ENCODE data around the gene SERINC2. TPM values are rescaled to one million over a fixed set of nuclear protein-coding genes. Genes with fewer than 3 reads are reported as not detected.
"Not testable (repeated sequence)": the region's sequence is repeated elsewhere in the genome, so short reads cannot be mapped to it uniquely, and the experiment has no call there.

SERINC2 gene
- total RNA-seq, 1 donor from 2014 or later = 32.3 TPM

DNA sequence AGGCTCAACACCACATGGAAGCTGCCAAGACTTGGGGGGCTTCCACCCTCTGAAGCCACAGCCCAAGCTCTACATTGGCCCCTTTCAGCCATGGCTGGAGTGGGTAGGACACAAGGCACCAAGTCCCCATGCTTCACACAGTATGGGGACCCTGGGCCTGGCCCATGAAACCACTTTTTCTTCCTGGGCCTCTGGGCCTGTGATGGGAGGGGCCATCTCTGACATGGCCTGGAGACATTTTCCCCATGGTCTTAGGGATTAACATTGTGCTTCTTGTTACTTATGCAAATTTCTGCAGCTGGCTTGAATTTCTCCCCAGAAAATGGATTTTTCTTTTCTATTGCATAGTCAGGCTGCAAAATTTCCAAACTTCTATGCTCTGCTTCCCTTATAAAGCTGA lies 60.5 kb downstream of the SERINC2 start:
- DNase-seq; H3K27ac ChIP-seq; ATAC-seq; H3K9me3 ChIP-seq; intact Hi-C loops (cut with DNase I); H3K4me1 ChIP-seq; H3K36me3 ChIP-seq; H3K4me3 ChIP-seq; H3K27me3 ChIP-seq (ENCODE audit: low read depth): not testable (repeated sequence)

- ATAC-seq; H3K36me3 ChIP-seq; H3K27me3 ChIP-seq (ENCODE audit: low read depth); H3K4me1 ChIP-seq; DNase-seq; H3K27ac ChIP-seq; H3K4me3 ChIP-seq; intact Hi-C loops (cut with DNase I); H3K9me3 ChIP-seq: not testable (repeated sequence)
These were observed 61.6 kb downstream of the SERINC2 start for GRCh38 chr1:31474567-31474966.

GRCh38 chr1:31476891-31477846 lies 64.2 kb downstream of the SERINC2 start:
- H3K36me3 ChIP-seq = no peaks in the 10 kb centered on the region
- no peaks in the 10 kb centered on the region for H3K27me3 ChIP-seq (ENCODE audit: low read depth)
- intact Hi-C loops (cut with DNase I) = no loop called here
- no peak overlapping the region for H3K4me3 ChIP-seq
- ATAC-seq (no peak), DNase-seq (no peak)
- H3K4me1 ChIP-seq = no peaks in the 10 kb centered on the region
- TF ChIP-seq, protein P1, sequence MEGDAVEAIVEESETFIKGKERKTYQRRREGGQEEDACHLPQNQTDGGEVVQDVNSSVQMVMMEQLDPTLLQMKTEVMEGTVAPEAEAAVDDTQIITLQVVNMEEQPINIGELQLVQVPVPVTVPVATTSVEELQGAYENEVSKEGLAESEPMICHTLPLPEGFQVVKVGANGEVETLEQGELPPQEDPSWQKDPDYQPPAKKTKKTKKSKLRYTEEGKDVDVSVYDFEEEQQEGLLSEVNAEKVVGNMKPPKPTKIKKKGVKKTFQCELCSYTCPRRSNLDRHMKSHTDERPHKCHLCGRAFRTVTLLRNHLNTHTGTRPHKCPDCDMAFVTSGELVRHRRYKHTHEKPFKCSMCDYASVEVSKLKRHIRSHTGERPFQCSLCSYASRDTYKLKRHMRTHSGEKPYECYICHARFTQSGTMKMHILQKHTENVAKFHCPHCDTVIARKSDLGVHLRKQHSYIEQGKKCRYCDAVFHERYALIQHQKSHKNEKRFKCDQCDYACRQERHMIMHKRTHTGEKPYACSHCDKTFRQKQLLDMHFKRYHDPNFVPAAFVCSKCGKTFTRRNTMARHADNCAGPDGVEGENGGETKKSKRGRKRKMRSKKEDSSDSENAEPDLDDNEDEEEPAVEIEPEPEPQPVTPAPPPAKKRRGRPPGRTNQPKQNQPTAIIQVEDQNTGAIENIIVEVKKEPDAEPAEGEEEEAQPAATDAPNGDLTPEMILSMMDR (IDR thresholded peaks at IDR 0.05) = no peak
- H3K27ac ChIP-seq = no peak overlapping the region
- H3K9me3 ChIP-seq = no peaks in the 10 kb centered on the region

- DNase-seq (no peak), ATAC-seq (no peak)
- no peaks in the 10 kb centered on the region for H3K9me3 ChIP-seq
- TF ChIP-seq, protein P1 (IDR thresholded peaks at IDR 0.05) = no peak
- no peaks in the 10 kb centered on the region for H3K4me1 ChIP-seq
- no peak overlapping the region for H3K27ac ChIP-seq
- H3K27me3 ChIP-seq (ENCODE audit: low read depth) = no peaks in the 10 kb centered on the region
- no peaks in the 10 kb centered on the region for H3K36me3 ChIP-seq
- intact Hi-C loops (cut with DNase I) = no loop called here
- H3K4me3 ChIP-seq = no peak overlapping the region
These were observed 65.2 kb downstream of the SERINC2 start for GRCh38 chr1:31478167-31478566.

GRCh38 chr1:31479811-31480210 lies 66.8 kb downstream of the SERINC2 start:
- no peaks in the 10 kb centered on the region for H3K27me3 ChIP-seq (ENCODE audit: low read depth)
- intact Hi-C loops (cut with DNase I) = no loop called here
- DNase-seq (no peak), ATAC-seq (no peak)
- no peaks in the 10 kb centered on the region for H3K36me3 ChIP-seq
- H3K27ac ChIP-seq = no peak overlapping the region
- peaks cover 7% of the 10 kb centered on the region for H3K4me1 ChIP-seq
- no peaks in the 10 kb centered on the region for H3K9me3 ChIP-seq
- H3K4me3 ChIP-seq = no peak overlapping the region
- TF ChIP-seq, protein P1 (IDR thresholded peaks at IDR 0.05) = no peak

DNA sequence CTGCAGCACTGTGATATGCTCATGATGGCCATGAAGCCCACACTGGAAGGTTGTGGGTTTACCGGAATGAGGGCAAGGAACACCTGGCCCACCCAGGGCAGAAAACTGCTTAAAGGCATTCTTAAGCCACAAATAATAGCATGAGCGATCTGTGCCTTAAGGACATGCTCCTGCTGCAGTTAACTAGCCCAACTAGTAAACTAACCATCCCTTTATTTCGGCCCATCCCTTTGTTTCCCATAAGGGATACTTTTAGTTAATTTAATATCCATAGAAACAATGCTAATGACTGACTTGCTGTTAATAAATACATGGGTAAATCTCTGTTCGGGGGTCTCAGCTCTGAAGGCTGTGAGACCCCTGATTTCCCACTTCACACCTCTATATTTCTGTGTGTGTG lies 67.4 kb downstream of the SERINC2 start:
- H3K9me3 ChIP-seq; H3K27ac ChIP-seq; ATAC-seq; DNase-seq; H3K36me3 ChIP-seq; H3K27me3 ChIP-seq (ENCODE audit: low read depth); H3K4me1 ChIP-seq; H3K4me3 ChIP-seq; intact Hi-C loops (cut with DNase I): not testable (repeated sequence)

DNA sequence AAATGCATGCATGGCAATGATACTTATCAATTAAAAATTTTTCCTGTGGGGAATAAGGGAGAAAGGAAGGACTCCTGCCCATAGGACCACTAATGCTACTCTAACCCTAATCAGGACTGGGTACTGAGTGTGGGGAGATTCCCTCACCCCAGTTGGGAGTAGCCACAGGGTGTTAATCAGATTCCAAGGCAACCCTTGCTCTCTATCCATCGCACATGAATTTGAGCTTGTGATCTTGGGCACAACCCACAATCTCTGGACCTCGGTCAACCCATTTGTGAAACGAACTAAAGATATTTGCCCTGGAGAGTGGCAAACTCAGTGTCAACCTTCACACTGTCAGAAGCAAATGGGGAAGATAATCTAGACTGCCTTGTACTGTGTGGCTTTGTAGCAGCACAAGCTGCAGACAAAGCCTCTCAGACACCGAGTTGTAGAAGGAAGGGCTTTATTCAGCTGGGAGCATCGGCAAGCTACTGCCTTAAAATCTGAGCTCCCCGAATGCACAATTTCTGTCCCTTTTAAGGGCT lies 69.5 kb downstream of the SERINC2 start:
- TF ChIP-seq, protein P1 (IDR thresholded peaks at IDR 0.05) = no peak
- DNase-seq (no peak), ATAC-seq (no peak)
- H3K27ac ChIP-seq = peak overlapping the region; percentile 69
- intact Hi-C loops (cut with DNase I) = no loop called here
- H3K36me3 ChIP-seq = no peaks in the 10 kb centered on the region
- H3K4me1 ChIP-seq = peaks cover 7% of the 10 kb centered on the region
- no peaks in the 10 kb centered on the region for H3K27me3 ChIP-seq (ENCODE audit: low read depth)
- H3K4me3 ChIP-seq = no peak overlapping the region
- H3K9me3 ChIP-seq = no peaks in the 10 kb centered on the region

All from lower lobe of right lung (tissue), 2 donors.